GM12801 (cell line): ENCODE data around the gene TIMM22.

ENCODE experiments used
- CTCF ChIP-seq: IDR thresholded peaks from one replicate; pipeline ENCODE4 v1.5.1; 2011; ENCODE audit warnings: control low read depth; ENCODE audit not compliant: insufficient read length; ENCODE audit errors: extremely low read depth

The TIMM22 gene

GRCh38 chr17:1042486-1042885 is 45.6 kb downstream of the TIMM22 start:
- no peak for TF ChIP-seq CTCF

GRCh38 chr17:1043601-1044251 is 46.8 kb downstream of the TIMM22 start:
- no peak for TF ChIP-seq CTCF

GRCh38 chr17:1045456-1045855 is 48.5 kb downstream of the TIMM22 start:
- TF ChIP-seq CTCF, result no peak

DNA sequence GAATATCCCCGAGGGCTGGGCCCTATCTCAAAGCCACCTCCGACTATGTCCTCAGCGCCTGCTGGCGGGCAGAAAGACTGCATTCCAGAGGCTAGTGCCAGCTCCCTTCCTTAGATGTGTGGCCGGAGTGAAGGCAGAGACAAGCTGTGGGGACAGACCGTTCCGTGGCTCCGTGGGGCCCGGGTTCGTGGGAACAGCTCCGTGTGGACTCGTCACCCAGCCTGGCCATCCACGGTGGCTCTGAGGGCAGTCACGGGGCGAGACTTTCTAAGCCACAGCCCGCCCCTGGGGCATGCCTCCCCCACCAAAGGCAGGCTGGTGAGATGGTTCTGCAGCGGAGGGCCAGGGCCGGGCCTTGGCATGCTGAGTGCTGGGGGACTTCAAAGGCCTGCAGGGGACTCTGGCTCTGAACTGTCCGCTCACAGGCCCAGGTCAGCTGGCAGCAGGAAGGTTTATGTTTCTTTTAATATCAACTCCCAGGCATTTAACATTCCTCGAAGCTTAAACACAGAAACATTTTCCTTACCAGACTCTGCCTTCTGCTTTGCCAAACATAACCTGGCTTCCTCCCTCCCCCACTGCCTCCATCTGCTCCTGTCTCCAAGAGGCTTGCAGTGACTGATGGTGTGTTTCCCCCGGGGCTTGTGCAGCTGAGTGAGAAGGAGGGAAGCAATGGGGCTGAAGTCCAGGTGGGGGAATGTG is 50.4 kb downstream of the TIMM22 start:
- no peak for TF ChIP-seq CTCF

DNA sequence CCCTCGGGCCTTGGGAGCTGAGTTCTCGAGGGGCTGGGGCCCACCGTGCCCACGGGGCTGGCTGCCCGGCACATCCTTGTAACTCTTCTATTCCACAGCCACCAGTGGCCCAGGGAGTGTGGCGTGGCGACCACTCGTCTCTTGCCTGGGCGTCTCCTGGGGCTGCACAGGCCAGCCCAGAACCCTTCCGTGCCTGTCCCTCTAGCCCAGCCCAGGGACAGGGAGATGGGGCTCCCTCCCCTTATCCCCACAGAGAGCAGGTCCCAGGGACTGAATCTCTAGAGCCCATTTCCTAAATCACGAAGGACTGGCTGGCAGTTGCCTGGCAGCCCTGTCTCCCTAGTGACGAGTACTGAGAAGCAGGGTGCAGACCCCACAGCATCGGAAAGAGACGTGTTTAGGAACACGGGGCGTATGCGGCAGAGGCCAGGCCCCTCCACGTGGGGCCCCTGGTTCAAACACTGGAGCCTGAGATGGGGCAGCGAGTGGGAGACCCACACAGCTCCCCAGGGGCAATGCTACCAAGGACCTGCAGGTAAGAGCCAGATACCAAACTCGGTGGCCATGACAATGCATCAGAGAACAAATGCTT is 51.0 kb downstream of the TIMM22 start:
- TF ChIP-seq CTCF, result no peak

DNA sequence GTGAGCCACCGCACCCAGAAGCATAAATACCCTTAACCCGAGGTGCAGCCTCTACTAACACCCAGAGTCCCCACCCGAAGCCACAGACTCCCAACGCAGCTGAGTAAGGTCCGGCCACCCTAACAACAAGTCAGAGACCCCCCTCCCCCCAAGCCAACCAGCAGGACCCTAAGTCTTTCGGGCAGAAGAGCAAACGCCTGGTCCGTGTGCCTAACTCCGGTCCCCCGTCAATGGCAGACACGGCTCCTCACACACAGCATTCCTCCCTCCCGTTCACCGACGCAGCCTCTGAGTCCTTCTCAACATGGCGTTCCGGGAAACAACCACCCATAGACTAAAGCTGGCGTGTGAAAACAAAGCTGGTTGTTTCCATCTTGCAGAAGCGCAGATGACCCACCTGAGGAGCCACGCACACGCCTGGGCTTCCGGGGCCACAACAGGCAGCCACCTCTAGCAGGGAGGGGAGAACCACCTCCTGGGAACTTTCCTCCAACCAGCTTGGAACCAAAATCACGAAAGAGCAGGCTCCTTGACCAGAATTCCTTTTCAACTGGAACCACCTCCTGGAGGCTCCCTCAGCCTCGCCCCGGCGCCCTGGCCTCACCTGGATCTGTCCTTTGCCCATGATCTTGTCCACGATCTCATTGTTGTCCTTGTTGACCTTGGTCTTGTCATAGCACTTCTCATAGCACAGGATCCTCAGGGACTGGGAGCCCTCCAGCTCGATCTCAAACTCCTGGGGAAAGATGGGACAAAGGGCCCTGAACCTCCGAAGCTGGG is 52.7 kb downstream of the TIMM22 start:
- TF ChIP-seq CTCF, result no peak
